ENCODE results near the gene THBS2. TPM values are rescaled to one million over a fixed set of nuclear protein-coding genes. Genes with fewer than 3 reads are reported as not detected.

Gene THBS2
- total and polyA plus RNA-seq, 2 donors (not counting 3 experiments of a cell fraction or from before 2014, with no cell fraction given), result 0.08 TPM; not detected in 1

DNA sequence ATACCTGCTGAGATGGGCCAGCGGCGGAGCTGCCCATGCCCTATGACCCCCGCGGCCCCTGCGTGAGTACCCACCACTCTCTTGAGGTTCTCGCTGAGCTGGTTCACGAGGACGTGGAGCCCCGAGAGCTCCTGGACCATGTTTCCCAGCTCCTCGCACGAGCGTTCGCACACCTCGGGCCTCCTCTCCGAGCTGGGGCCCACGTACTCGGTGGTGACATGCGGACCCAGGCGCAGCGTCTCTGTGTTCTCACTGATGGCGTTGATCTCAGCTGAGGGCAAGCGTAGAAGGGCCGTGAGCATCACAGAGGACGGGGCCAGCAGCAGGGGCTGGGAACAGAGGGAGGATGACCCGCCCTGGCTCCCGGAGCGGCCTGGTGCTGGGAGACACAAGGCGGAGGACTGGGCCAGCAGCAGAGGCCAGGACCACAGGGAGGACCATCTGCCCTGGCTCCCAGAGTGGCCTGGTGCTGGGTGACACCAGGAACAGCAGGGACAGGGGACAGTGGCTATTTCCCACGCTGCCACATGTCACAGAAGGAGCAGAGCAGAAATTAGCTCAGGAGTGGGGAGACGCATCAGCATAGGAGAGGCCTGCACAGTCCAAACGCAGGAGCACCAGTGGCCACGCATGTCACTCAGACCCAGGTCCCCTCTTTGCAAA is 11.8 kb downstream of the THBS2 start:
- CTCF ChIA-PET, result no interaction called here

More for the DNA sequence above, 11.8 kb downstream of the THBS2 start:
- intact Hi-C loops (cut with micrococcal nuclease) (no loop called here), dilution Hi-C loops (cut with MboI; ENCODE audit: extremely low pct_ligation_motif_present, low sequenced_read_pairs) (no loop called here)
- Histone ChIP-seq H3K27ac (ENCODE audit: insufficient read depth, low read depth, low read length) (no peak overlapping the region), H3K4me3 (replicated peaks in 1 of 3; ENCODE audit: insufficient read depth in 1 of 3, low read depth in 1 of 3, low read length in 3 of 3) (no peak overlapping the region), H3K79me2 (ENCODE audit: control insufficient read depth, insufficient read depth, low read length) (no peaks in the 10 kb centered on the region), H3K9me3 (replicated peaks; ENCODE audit: control insufficient read depth, insufficient read depth, low read length) (no peaks in the 10 kb centered on the region), H3K4me2 (ENCODE audit: insufficient read depth, low read length) (no peak overlapping the region), H3K4me1 (ENCODE audit: control insufficient read depth, extremely low read depth, insufficient read depth, low read length) (no peaks in the 10 kb centered on the region), H3K27me3 (ENCODE audit: control insufficient read depth in 2 of 2, insufficient read depth in 2 of 2, low read length in 2 of 2) (no peaks in the 10 kb centered on the region), H2AFZ (ENCODE audit: low read depth, low read length) (no peak overlapping the region), H3K9ac (replicated peaks; ENCODE audit: extremely low read depth, insufficient read depth, low read length) (no peak overlapping the region), H4K20me1 (replicated peaks; ENCODE audit: control insufficient read depth, extremely low read depth, insufficient read depth, low read length) (no peaks in the 10 kb centered on the region), H3K9me1 (replicated peaks; ENCODE audit: control insufficient read depth, extremely low read depth, insufficient read depth, low read length) (no peaks in the 10 kb centered on the region), H3K36me3 (ENCODE audit: control insufficient read depth in 2 of 2, extremely low read depth in 1 of 2, insufficient read depth in 2 of 2, low read length in 2 of 2) (no peaks in the 10 kb centered on the region)
- no peak for FAIRE-seq
- no peak for DNase-seq (ENCODE audit: low read depth, low spot score)
- BruUV-seq (replicated peaks), result no TSS peak
- POLR2A ChIA-PET, result no interaction called here
- TF ChIP-seq, protein P1, sequence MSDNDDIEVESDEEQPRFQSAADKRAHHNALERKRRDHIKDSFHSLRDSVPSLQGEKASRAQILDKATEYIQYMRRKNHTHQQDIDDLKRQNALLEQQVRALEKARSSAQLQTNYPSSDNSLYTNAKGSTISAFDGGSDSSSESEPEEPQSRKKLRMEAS (IDR thresholded peaks at IDR 0.05; ENCODE audit: insufficient read depth, insufficient read length), result no peak
- TF ChIP-seq GATA2 (IDR thresholded peaks at IDR 0.05; ENCODE audit: insufficient read depth, insufficient read length, low read depth, low read length) (no peak), FOS (IDR thresholded peaks at IDR 0.05; ENCODE audit: borderline replicate concordance, insufficient read depth, low read length) (no peak), POLR2AphosphoS5 (IDR thresholded peaks at IDR 0.05; ENCODE audit: insufficient read depth, low read depth, low read length) (no peak), JUN (IDR thresholded peaks at IDR 0.05; ENCODE audit: borderline replicate concordance, insufficient read depth, insufficient read length, low read depth) (no peak), POLR2A (IDR thresholded peaks at IDR 0.05; ENCODE audit: low read depth, low read length) (no peak), MYC (IDR thresholded peaks at IDR 0.05; ENCODE audit: low read depth, low read length) (no peak), EZH2 (IDR thresholded peaks at IDR 0.05; ENCODE audit: borderline replicate concordance, low read depth, low read length, severe bottlenecking) (no peak)
- TF ChIP-seq, protein P2, sequence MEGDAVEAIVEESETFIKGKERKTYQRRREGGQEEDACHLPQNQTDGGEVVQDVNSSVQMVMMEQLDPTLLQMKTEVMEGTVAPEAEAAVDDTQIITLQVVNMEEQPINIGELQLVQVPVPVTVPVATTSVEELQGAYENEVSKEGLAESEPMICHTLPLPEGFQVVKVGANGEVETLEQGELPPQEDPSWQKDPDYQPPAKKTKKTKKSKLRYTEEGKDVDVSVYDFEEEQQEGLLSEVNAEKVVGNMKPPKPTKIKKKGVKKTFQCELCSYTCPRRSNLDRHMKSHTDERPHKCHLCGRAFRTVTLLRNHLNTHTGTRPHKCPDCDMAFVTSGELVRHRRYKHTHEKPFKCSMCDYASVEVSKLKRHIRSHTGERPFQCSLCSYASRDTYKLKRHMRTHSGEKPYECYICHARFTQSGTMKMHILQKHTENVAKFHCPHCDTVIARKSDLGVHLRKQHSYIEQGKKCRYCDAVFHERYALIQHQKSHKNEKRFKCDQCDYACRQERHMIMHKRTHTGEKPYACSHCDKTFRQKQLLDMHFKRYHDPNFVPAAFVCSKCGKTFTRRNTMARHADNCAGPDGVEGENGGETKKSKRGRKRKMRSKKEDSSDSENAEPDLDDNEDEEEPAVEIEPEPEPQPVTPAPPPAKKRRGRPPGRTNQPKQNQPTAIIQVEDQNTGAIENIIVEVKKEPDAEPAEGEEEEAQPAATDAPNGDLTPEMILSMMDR (IDR thresholded peaks at IDR 0.05; ENCODE audit: extremely low read depth in 1 of 2, insufficient read depth in 1 of 2, low read depth in 1 of 2, low read length in 2 of 2), result no peak
